PFSK-1 (cell line): ENCODE measurements around the gene ZNF620.

ENCODE experiments used
- FOXP2 ChIP-seq: optimal IDR thresholded peaks from 2 replicates; pipeline ENCODE3; 2011; ENCODE audit warnings: borderline replicate concordance, control low read depth, inconsistent platforms; ENCODE audit not compliant: insufficient read depth; ENCODE audit errors: extremely low read length, extremely low read depth
- POLR2AphosphoS5 ChIP-seq: IDR thresholded peaks from 2 replicates; pipeline ENCODE4 v1.6.1; 2012; ENCODE audit warnings: low read depth, mild to moderate bottlenecking, control low read depth, low read length, moderate library complexity
- REST ChIP-seq, 2 experiments: IDR thresholded peaks; 2 replicates each; pipeline versions ENCODE4 v1.6.1 to v1.8.0; 2011 to 2012; ENCODE audit warnings: low read depth in 2 of 2, low read length in 2 of 2, control low read depth in 1 of 2, inconsistent platforms in 1 of 2, mild to moderate bottlenecking in 1 of 2, moderate library complexity in 1 of 2; ENCODE audit not compliant: insufficient read depth in 1 of 2
- SIN3A ChIP-seq: IDR thresholded peaks from 2 replicates; pipeline ENCODE4 v1.6.1; 2012; ENCODE audit warnings: mild to moderate bottlenecking, low read length, moderate library complexity, borderline replicate concordance; ENCODE audit not compliant: insufficient read depth
- TAF1 ChIP-seq: IDR thresholded peaks from 2 replicates; pipeline ENCODE4 v1.6.1; 2012; ENCODE audit warnings: low read length, control low read depth, borderline replicate concordance; ENCODE audit not compliant: insufficient read depth

ZNF620 gene

GRCh38 chr3:40476478-40477470 is 29.1 kb upstream of the ZNF620 start, which contains the start of gene ZNF619:
TSS of gene ZNF619 (plus strand) at chr3:40477122. CDS start at chr3:40477980, 858 bp downstream.
- TF ChIP-seq POLR2AphosphoS5: peak; percentile 73
- TF ChIP-seq FOXP2: no peak
- no peak for TF ChIP-seq REST (IDR thresholded peaks at IDR 0.05; ENCODE audit: insufficient read depth in 1 of 2, low read depth in 2 of 2, low read length in 2 of 2)
- 0 out of 2 replicates have a peak, but pooled peaks have one; percentile 56 for TF ChIP-seq TAF1

GRCh38 chr3:40477666-40478065 is 28.2 kb upstream of the ZNF620 start:
- TF ChIP-seq FOXP2: no peak
- TF ChIP-seq SIN3A: no peak
- no peak for TF ChIP-seq POLR2AphosphoS5
- TF ChIP-seq TAF1: no peak
- TF ChIP-seq REST (IDR thresholded peaks at IDR 0.05; ENCODE audit: insufficient read depth in 1 of 2, low read depth in 2 of 2, low read length in 2 of 2): no peak

GRCh38 chr3:40487172-40487571 is 18.7 kb upstream of the ZNF620 start:
- no peak for TF ChIP-seq SIN3A
- TF ChIP-seq POLR2AphosphoS5: no peak
- no peak for TF ChIP-seq TAF1
- TF ChIP-seq REST (IDR thresholded peaks at IDR 0.05; ENCODE audit: insufficient read depth in 1 of 2, low read depth in 2 of 2, low read length in 2 of 2): no peak
- no peak for TF ChIP-seq FOXP2

GRCh38 chr3:40490916-40491315 is 14.9 kb upstream of the ZNF620 start:
- no peak for TF ChIP-seq SIN3A
- TF ChIP-seq POLR2AphosphoS5: no peak
- no peak for TF ChIP-seq REST (IDR thresholded peaks at IDR 0.05; ENCODE audit: insufficient read depth in 1 of 2, low read depth in 2 of 2, low read length in 2 of 2)
- no peak for TF ChIP-seq FOXP2
- no peak for TF ChIP-seq TAF1
